HEK293 (cell line): ENCODE data around the gene DLGAP5.

Source experiments
- KLF16 ChIP-seq: fragments of 450-650 bp; formaldehyde crosslinking; IDR thresholded peaks from 2 replicates; pipeline ENCODE4 v1.5.1; 2017; ENCODE audit warnings: missing biosample characterization, missing genetic modification characterization
- ZFP41 ChIP-seq: fragments of 450-650 bp; formaldehyde crosslinking; IDR thresholded peaks from 2 replicates; pipeline ENCODE4 v1.5.1; 2016; ENCODE audit warnings: missing biosample characterization, missing genetic modification characterization, borderline replicate concordance
- ZNF274 ChIP-seq, 2 experiments: fragments of 200-500 bp in 1 of 2; fragments of 450-650 bp in 1 of 2; sonication (Bioruptor generic) in 1 of 2; formaldehyde crosslinking in 1 of 2; IDR thresholded peaks; 2 replicates each; pipeline versions ENCODE4 v1.5.1 to v1.6.1; 2014 to 2016; ENCODE audit warnings: borderline replicate concordance in 1 of 2, inconsistent platforms in 1 of 2, low read length in 1 of 2, missing biosample characterization in 1 of 2, missing genetic modification characterization in 1 of 2
- ZNF37A ChIP-seq: fragments of 450-650 bp; IDR thresholded peaks from 2 replicates; pipeline ENCODE4 v1.5.1; 2018; ENCODE audit warnings: missing biosample characterization, missing genetic modification characterization
- ZNF624 ChIP-seq: fragments of 450-650 bp; formaldehyde crosslinking; IDR thresholded peaks from 2 replicates; pipeline ENCODE4 v1.5.1; 2017; ENCODE audit warnings: missing biosample characterization, missing genetic modification characterization
- TF ChIP-seq, protein P1 (sequence below): fragments of 450-650 bp; formaldehyde crosslinking; IDR thresholded peaks from 2 replicates; pipeline ENCODE4 v1.5.1; 2016; ENCODE audit warnings: missing biosample characterization, missing genetic modification characterization
- TF ChIP-seq, protein P2 (sequence below): fragments of 450-650 bp; formaldehyde crosslinking; IDR thresholded peaks from 2 replicates; pipeline ENCODE4 v1.5.1; 2016; ENCODE audit warnings: missing biosample characterization, missing genetic modification characterization
- TF ChIP-seq, protein P3 (sequence below): fragments of 450-650 bp; formaldehyde crosslinking; IDR thresholded peaks from 2 replicates; pipeline ENCODE4 v1.5.1; 2016; ENCODE audit warnings: missing biosample characterization, missing genetic modification characterization, borderline replicate concordance

DNA sequence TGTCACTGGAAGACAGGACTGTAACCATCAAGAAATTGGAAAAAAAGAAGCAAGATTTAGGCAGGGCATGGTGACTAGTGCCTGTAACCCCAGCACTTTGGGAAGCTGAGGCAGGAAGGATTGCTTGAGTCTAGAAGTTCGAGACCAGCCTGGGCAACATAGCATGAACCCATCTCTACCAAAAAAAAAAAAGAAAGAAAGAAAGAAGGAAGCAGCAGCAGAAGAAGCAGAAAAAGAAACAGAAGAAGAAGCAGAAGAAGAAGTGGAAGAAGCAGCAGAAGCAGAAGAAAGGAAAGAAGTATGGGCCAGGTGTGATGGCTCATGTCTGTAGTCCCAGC lies 92.9 kb downstream of the DLGAP5 start:
- TF ChIP-seq, protein P1, sequence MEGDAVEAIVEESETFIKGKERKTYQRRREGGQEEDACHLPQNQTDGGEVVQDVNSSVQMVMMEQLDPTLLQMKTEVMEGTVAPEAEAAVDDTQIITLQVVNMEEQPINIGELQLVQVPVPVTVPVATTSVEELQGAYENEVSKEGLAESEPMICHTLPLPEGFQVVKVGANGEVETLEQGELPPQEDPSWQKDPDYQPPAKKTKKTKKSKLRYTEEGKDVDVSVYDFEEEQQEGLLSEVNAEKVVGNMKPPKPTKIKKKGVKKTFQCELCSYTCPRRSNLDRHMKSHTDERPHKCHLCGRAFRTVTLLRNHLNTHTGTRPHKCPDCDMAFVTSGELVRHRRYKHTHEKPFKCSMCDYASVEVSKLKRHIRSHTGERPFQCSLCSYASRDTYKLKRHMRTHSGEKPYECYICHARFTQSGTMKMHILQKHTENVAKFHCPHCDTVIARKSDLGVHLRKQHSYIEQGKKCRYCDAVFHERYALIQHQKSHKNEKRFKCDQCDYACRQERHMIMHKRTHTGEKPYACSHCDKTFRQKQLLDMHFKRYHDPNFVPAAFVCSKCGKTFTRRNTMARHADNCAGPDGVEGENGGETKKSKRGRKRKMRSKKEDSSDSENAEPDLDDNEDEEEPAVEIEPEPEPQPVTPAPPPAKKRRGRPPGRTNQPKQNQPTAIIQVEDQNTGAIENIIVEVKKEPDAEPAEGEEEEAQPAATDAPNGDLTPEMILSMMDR (tag by site-specific recombination) = no peak
- TF ChIP-seq ZFP41 (tag by site-specific recombination) (no peak), KLF16 (tag by site-specific recombination) (no peak), ZNF37A (no peak), ZNF624 (no peak), ZNF274 (IDR thresholded peaks at IDR 0.05; ENCODE audit: low read length) (no peak), ZNF274 (tag by site-specific recombination; IDR thresholded peaks at IDR 0.05; ENCODE audit: borderline replicate concordance) (no peak)
- TF ChIP-seq, protein P2, sequence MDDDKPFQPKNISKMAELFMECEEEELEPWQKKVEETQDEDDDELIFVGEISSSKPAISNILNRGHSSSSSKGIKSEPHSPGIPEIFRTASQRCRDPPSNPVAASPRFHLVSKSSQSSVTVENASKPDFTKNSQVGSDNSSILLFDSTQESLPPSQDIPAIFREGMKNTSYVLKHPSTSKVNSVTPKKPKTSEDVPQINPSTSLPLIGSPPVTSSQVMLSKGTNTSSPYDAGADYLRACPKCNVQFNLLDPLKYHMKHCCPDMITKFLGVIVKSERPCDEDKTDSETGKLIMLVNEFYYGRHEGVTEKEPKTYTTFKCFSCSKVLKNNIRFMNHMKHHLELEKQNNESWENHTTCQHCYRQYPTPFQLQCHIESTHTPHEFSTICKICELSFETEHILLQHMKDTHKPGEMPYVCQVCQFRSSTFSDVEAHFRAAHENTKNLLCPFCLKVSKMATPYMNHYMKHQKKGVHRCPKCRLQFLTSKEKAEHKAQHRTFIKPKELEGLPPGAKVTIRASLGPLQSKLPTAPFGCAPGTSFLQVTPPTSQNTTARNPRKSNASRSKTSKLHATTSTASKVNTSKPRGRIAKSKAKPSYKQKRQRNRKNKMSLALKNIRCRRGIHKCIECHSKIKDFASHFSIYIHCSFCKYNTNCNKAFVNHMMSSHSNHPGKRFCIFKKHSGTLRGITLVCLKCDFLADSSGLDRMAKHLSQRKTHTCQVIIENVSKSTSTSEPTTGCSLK (tag by site-specific recombination) = no peak
- TF ChIP-seq, protein P3, sequence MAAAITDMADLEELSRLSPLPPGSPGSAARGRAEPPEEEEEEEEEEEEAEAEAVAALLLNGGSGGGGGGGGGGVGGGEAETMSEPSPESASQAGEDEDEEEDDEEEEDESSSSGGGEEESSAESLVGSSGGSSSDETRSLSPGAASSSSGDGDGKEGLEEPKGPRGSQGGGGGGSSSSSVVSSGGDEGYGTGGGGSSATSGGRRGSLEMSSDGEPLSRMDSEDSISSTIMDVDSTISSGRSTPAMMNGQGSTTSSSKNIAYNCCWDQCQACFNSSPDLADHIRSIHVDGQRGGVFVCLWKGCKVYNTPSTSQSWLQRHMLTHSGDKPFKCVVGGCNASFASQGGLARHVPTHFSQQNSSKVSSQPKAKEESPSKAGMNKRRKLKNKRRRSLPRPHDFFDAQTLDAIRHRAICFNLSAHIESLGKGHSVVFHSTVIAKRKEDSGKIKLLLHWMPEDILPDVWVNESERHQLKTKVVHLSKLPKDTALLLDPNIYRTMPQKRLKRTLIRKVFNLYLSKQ = no peak
